A375 (cell line): ENCODE data around the gene CRB3. TPM values are rescaled to one million over a fixed set of nuclear protein-coding genes. Genes with fewer than 3 reads are reported as not detected.

Source experiments
- small RNA-seq: library from RNA; depleted of rRNA; stranded (forward); fragments of <200 nt; gene quantifications from one replicate; pipeline ENCODE3, GENCODE V24; 2014
- total RNA-seq: library from RNA; depleted of rRNA; stranded (reverse); fragments of >200 nt; shearing (Covaris generic); gene quantifications from 2 replicates; pipeline ENCODE4 v1.2.3, GENCODE V29; 2014; rRNA removed

CRB3 gene, protein sequence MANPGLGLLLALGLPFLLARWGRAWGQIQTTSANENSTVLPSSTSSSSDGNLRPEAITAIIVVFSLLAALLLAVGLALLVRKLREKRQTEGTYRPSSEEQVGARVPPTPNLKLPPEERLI
- total RNA-seq, result not detected in 2 replicates

DNA sequence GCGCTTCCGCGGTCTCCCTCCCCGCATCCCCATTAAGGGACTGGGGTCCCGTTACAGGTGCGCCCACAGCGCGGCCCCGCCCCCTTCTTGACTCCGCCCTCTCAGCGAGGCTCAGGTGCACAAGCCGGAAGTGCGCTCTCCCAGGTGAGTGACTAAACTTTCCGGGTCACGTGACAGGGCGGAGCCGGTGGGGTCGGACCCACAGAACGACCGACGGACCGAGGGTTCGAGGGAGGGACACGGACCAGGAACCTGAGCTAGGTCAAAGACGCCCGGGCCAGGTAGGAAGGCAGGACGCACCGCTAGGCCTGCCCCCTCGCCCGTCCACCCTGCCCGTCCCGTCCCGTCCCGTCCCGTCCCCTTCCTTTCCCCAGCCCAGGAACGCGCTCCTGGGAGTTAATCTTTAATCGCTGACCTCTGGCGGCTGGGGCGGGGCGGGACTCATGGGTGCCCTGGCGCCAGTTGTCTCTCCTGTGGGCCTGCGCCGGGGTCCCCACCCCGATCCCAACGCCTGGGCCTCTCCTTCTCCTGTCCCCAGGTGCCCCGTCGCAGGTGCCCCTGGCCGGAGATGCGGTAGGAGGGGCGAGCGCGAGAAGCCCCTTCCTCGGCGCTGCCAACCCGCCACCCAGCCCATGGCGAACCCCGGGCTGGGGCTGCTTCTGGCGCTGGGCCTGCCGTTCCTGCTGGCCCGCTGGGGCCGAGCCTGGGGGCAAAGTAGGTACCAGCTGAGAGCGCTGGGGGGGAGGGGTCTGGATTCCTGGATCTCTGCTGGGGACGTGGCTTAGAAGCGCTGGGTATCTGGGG, at the start of gene CRB3:
Gene CRB3, plus strand, starts transcription at position 202 of the 804 bp plus-strand sequence. Its CDS starts 431 bp downstream, at position 633.

DNA sequence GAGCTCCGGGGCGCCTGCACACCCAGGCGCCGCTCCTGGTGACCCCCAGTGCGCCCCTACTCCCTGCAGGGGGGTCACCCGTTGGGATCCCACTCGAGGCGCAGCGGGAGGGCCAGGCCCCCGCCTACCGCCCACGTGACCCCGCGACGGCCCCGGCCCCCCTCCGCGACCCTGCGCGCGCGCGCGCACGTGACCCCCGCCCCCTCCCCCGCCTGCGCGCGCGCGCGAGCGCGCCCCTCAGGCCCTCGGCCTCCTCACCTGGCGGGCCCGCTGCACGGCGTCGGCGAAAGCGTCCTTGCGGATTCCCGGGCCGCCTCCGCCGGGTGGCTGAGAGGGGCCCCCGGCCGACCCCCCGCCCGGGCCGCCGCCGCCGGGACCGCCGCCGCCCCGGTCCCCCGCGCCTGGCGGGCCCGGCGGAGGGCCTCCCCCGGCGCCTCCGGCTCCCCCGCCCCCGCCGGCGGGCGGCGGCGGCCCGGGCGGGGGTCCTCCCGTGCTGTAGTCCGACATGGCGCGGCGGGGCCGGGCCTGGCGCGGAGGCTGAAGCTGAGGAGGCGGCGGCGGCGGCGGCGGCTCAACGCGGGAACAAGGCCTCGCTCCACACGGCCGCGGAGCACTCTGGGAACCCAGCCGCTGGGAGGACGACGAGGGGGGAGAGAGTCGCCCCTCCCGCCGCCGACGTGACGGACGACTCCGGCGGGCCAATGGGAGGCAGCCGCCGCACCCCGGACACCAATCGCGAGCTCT, 39.7 kb upstream of the CRB3 start, which contains the start of gene KHSRP:
Gene KHSRP, minus strand, starts transcription at position 617 of the 744 bp plus-strand sequence. Its CDS starts 110 bp downstream, at position 507.

DNA sequence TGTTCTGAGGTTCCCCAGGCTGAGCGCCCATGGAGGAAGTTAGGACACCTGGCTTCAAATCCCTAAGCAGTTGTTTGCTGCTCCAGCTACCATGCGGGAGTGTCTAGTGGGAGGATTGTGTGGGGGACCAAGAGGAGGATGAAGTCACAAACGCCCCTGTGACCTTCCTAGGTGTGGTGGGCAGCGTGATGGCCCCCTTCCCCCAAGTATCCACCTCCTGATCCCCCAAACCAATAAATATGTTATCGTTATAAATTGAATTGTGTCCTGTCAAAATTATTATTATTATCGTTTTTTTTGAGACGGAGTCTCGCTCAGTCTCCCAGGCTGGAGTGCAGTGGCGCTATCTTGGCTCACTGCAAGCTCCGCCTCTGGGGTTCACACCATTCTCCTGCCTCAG, 30.4 kb upstream of the CRB3 start, which contains the start of gene SLC25A41:
Gene SLC25A41, minus strand, starts transcription at position 101 of the 400 bp plus-strand sequence. Its CDS starts 70 bp downstream, at position 31.

DNA sequence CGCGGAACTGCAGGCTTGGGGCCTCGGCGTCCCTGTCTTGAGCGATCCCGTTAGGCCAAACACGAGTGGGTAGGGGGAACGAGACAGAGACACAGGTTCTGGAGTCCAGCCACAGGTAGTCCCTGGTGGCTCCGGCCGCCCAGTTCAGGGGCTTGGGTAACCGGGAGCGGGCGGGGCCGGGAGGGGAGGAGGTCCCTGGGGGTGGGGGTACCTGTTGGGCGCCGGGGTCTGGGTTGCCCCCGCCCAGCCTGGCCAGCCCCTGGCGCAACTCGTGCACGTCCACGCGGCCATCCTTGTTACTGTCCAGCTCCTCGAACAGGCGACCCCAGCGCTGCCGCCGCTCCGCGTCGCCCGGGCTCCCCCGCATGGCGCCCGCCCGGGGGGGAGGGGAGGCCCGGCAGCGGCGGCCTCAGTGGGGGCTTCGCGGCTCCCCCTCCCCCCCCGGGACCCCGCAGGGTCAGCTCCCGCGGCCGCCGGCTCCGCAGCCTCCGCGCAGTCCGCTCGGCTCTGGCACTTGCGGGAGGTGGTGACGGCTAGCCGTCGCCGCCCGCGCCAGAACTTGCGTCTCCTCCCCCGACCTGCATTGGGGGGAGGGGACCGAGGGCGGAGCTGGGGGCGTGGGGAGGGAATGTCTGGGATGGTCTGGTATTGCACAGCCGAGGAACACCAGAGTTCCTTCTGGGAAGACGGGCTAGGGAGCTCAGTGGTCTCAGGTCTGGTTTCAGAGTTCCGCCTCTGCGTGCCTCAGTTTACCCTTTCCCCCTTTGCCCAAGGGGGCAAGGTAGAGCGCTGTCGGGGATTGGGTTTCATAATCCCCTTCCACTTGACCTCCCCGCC, 4.6 kb upstream of the CRB3 start, which contains the start of gene SLC25A23:
Gene SLC25A23, minus strand, starts transcription at position 531 of the 837 bp plus-strand sequence. Its CDS starts 164 bp downstream, at position 367.

DNA sequence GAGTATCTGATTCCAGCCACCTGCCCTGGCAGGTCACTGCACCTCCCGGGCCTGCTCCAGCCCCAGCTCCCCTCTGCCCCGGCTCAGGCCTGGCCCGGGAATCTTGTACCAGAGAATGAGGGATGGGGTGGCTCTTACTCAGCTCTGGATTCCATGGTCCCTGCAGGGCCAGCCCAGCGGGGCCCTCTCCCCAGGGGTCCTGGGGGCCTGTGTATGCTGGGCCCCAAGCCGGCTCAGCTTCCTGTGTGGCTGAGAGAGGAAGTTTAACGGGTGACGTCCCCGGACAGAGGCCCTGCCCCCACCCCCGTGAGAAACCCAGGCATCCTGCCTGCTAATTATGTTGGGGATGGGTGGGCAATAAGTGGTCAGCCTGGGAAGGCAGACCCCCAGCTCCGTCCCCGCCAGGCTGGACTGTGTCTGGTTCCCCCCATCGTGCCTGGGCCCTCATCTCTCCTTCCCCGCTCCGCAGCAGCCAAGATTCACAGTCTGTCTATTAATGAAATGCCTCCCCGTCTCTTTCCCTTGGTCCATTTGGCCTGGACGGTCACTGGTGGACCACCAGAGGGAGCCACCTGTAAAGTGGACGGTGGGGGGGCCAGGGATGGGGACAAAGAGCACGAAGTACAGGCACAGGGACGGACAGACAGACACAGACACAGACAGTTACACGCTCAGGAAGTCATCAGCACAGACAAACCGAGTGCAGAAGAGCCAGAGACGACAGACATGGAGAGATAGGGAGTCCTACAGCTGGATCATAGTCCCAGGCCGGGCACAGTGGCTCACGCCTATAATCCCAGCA, 17.7 kb downstream of the CRB3 start, which contains the start of gene DENND1C:
Gene DENND1C, minus strand, starts transcription at position 247 of the 802 bp plus-strand sequence. Its CDS starts 92 bp downstream, at position 155.

DNA sequence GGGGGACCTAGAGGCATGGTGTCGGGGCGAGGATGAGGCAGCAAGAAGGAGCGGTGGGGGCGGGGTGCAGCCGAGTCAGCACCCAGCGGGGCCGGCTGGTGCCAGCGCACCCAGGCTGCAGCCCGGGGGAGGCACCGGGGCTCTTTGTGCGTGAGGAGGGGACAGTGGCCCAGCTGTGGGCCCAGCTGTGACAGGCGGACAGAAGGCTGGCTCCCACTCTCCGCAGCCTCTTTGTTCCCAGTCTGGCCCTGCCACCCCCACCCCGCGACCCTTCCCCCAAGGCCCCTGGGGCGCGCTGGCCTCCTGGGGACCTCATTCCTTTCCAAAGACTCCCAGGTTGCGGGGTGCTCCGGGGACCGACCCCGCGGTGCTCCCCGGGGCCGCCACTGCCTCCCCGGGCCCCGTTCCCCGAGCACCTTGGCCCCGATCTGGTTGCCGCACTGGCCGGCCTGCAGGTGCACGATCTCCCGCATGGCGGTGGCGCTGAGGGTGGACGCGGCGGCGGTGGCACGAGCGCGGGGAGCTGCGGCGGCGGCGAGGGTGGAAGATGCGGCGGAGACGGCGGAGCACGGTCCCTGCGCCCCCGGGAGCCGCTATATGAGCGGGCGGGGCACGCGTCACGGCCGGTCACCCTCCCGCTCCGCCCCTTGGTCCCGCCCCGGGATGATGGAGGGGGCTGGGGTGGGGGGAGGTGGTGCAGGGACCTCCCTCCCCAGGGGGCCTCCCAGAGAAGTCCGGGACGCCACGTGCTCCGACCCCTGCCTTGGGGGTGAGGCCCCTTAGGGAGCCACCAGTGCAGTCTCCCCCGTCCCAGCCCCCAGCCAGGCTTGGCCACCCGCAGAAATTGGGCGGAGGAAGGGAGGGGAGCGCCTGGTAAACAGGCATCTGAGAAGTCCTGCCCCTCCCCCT, 37.9 kb downstream of the CRB3 start, which contains the start of gene TUBB4A:
Gene TUBB4A, minus strand, starts transcription at position 570 of the 909 bp plus-strand sequence. Its CDS starts 97 bp downstream, at position 473.

Small RNA genes lying within 50 kb of the gene (small RNA-seq; reads per million reads assigned to genes)
- not detected for gene AC010503.2

Other genes with a start within 250 kb of the CRB3 start
- gene MLLT1, start 184.3 kb upstream of the CRB3 start, total RNA-seq, result 20.4 and 25.9 TPM in 2 replicates
- not detected in 2 replicates for gene ACER1, start 130.7 kb upstream of the CRB3 start, total RNA-seq
- gene CLPP, start 102.7 kb upstream of the CRB3 start, total RNA-seq, result 119 and 122 TPM in 2 replicates
- gene ALKBH7, start 91.5 kb upstream of the CRB3 start, total RNA-seq, result 26.5 and 34.5 TPM in 2 replicates
- 1.2 TPM in 2 replicates for gene PSPN, start 88.3 kb upstream of the CRB3 start, total RNA-seq
- gene GTF2F1, start 71.1 kb upstream of the CRB3 start, total RNA-seq, result 92.5 and 96.0 TPM in 2 replicates
- gene KHSRP, start 39.5 kb upstream of the CRB3 start, total RNA-seq, result 216 and 257 TPM in 2 replicates
- gene SLC25A41, start 30.5 kb upstream of the CRB3 start, total RNA-seq, result not detected in 2 replicates
- 17.0 and 18.0 TPM in 2 replicates for gene SLC25A23, start 4.5 kb upstream of the CRB3 start, total RNA-seq
- not detected in 2 replicates for gene DENND1C, start 17.5 kb downstream of the CRB3 start, total RNA-seq
- 0.60 and 0.85 TPM in 2 replicates for gene TUBB4A, start 38.0 kb downstream of the CRB3 start, total RNA-seq
- 11.8 and 12.5 TPM in 2 replicates for gene TNFSF9, start 66.8 kb downstream of the CRB3 start, total RNA-seq
- 93.9 and 116 TPM in 2 replicates for gene CD70, start 126.9 kb downstream of the CRB3 start, total RNA-seq
- not detected in 2 replicates for gene TNFSF14, start 205.9 kb downstream of the CRB3 start, total RNA-seq